ENCODE measurements around the gene LRFN4.
"Not testable (repeated sequence)": the region's sequence is repeated elsewhere in the genome, so short reads cannot be mapped to it uniquely, and the experiment has no call there.

Gene LRFN4

GRCh38 chr11:66856496-66857233 is at the start of gene LRFN4:
Gene LRFN4 (plus strand): TSS chr11:66857064. CDS start chr11:66857745, 681 bp downstream.
- DNase-seq = peak; percentile 59

GRCh38 chr11:66809592-66809991 is 47.3 kb upstream of the LRFN4 start:
- DNase-seq = no peak

- DNase-seq = no peak
These were observed 46.2 kb upstream of the LRFN4 start for GRCh38 chr11:66810576-66811185.

- no peak for DNase-seq
These were observed 42.2 kb upstream of the LRFN4 start for GRCh38 chr11:66814678-66815077.

GRCh38 chr11:66815646-66816045 is 41.2 kb upstream of the LRFN4 start:
- DNase-seq = no peak

GRCh38 chr11:66818231-66818955 is 38.5 kb upstream of the LRFN4 start:
- DNase-seq = no peak

GRCh38 chr11:66820381-66820780 is 36.5 kb upstream of the LRFN4 start:
- DNase-seq = no peak

- DNase-seq = no peak
These were observed 36.0 kb upstream of the LRFN4 start for GRCh38 chr11:66820901-66821300.

GRCh38 chr11:66823700-66824099 is 33.2 kb upstream of the LRFN4 start:
- no peak for DNase-seq

GRCh38 chr11:66824573-66824972 is 32.3 kb upstream of the LRFN4 start:
- not testable (repeated sequence) for DNase-seq

GRCh38 chr11:66834539-66834845 is 22.4 kb upstream of the LRFN4 start:
- DNase-seq = no peak

GRCh38 chr11:66834943-66835342 is 21.9 kb upstream of the LRFN4 start:
- no peak for DNase-seq

GRCh38 chr11:66835768-66836405 is 21.0 kb upstream of the LRFN4 start:
- no peak for DNase-seq

- no peak for DNase-seq
These were observed 16.4 kb upstream of the LRFN4 start for GRCh38 chr11:66840317-66841091.

- no peak for DNase-seq
These were observed 15.0 kb upstream of the LRFN4 start for GRCh38 chr11:66841861-66842260.

GRCh38 chr11:66842501-66842895 is 14.4 kb upstream of the LRFN4 start:
- no peak for DNase-seq

- peak; percentile 93 for DNase-seq
These were observed 13.7 kb upstream of the LRFN4 start, which contains the start of gene RCE1 for GRCh38 chr11:66842896-66843775. Gene RCE1 (plus strand): TSS chr11:66843441. CDS start chr11:66843456, 15 bp downstream.

- no peak for DNase-seq
These were observed 12.9 kb upstream of the LRFN4 start for GRCh38 chr11:66843776-66844495.

- no peak for DNase-seq
These were observed 12.2 kb upstream of the LRFN4 start for GRCh38 chr11:66844496-66845142.

GRCh38 chr11:66845143-66845875 is 11.6 kb upstream of the LRFN4 start:
- no peak for DNase-seq
